HT-29 (cell line): Measurements from ENCODE around the gene FBXO47. TPM values are rescaled to one million over a fixed set of nuclear protein-coding genes. Genes with fewer than 3 reads are reported as not detected.

Experiments
- small RNA-seq: library from RNA; depleted of rRNA; stranded (forward); fragments of <200 nt; gene quantifications from one replicate; pipeline ENCODE3, GENCODE V24; 2014
- total RNA-seq: library from RNA; depleted of rRNA; stranded (reverse); fragments of >200 nt; shearing (Covaris generic); gene quantifications from 2 replicates; pipeline ENCODE4 v1.2.3, GENCODE V29; 2014; rRNA removed

FBXO47 gene
- total RNA-seq, 1 experiment from 2014 or later: not detected

Small RNAs within 50 kb of the gene (small RNA-seq; reads per million reads assigned to genes)
- gene MIR6779: not detected

Other genes starting within 250 kb of the FBXO47 start
- gene CISD3, start 237.1 kb downstream of the FBXO47 start, total RNA-seq: 54.0 and 100 TPM in 2 replicates
- 8.7 and 18.9 TPM in 2 replicates for gene PCGF2, start 219.1 kb downstream of the FBXO47 start, total RNA-seq
- 828 and 837 TPM in 2 replicates for gene PSMB3, start 214.7 kb downstream of the FBXO47 start, total RNA-seq
- gene PIP4K2B, start 167.8 kb downstream of the FBXO47 start, total RNA-seq: 39.6 and 62.1 TPM in 2 replicates
- gene CWC25, start 142.1 kb downstream of the FBXO47 start, total RNA-seq: 28.7 and 33.9 TPM in 2 replicates
- gene RPL23, start 113.7 kb downstream of the FBXO47 start, total RNA-seq: 2,011 and 2,221 TPM in 2 replicates
- gene LASP1, start 97.3 kb downstream of the FBXO47 start, total RNA-seq: 266 and 279 TPM in 2 replicates
- gene PLXDC1, start 184.2 kb upstream of the FBXO47 start, total RNA-seq: not detected in 2 replicates
- not detected in 2 replicates for gene ARL5C, start 198.8 kb upstream of the FBXO47 start, total RNA-seq
- 3.5 and 6.5 TPM in 2 replicates for gene CACNB1, start 230.3 kb upstream of the FBXO47 start, total RNA-seq
- gene RPL19, start 232.9 kb upstream of the FBXO47 start, total RNA-seq: 2,436 and 2,711 TPM in 2 replicates